ENCODE measurements around the gene PFKM. TPM values are rescaled to one million over a fixed set of nuclear protein-coding genes. Genes with fewer than 3 reads are reported as not detected.

The PFKM gene
- total and polyA plus RNA-seq, 9 of the 15 experiments (the other 6 are each of a cell fraction or from before 2014, with no cell fraction given) = 16.5 to 39.9 (median 31.7) TPM

DNA sequence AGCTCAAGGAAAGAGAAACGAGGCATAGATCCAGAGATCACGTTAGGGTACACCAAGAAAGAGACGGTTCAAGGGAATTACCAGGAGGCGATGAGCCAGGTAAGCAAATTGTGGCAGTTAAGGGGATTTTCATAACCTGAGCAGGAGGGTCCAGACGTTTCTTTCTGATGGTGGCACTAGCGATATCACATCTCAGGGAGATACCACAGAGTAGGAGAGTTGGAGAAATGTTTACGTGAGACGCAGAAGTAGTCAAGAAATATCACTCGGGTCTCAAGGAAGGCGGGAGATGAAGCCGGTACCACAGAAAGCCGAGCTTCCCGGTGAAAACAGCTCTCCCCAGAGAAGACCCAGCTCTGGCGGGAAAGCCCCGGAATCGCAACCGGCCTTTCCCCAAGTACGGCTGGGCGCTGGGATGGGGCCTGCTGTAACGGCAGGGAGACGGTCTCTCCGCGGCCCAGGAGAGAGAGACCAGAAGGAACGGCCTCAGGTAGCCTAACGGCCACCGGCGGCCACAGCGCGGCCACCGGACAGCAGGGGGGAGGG, 13.8 kb upstream of the PFKM start (continued):
- TF ChIP-seq, protein P1, sequence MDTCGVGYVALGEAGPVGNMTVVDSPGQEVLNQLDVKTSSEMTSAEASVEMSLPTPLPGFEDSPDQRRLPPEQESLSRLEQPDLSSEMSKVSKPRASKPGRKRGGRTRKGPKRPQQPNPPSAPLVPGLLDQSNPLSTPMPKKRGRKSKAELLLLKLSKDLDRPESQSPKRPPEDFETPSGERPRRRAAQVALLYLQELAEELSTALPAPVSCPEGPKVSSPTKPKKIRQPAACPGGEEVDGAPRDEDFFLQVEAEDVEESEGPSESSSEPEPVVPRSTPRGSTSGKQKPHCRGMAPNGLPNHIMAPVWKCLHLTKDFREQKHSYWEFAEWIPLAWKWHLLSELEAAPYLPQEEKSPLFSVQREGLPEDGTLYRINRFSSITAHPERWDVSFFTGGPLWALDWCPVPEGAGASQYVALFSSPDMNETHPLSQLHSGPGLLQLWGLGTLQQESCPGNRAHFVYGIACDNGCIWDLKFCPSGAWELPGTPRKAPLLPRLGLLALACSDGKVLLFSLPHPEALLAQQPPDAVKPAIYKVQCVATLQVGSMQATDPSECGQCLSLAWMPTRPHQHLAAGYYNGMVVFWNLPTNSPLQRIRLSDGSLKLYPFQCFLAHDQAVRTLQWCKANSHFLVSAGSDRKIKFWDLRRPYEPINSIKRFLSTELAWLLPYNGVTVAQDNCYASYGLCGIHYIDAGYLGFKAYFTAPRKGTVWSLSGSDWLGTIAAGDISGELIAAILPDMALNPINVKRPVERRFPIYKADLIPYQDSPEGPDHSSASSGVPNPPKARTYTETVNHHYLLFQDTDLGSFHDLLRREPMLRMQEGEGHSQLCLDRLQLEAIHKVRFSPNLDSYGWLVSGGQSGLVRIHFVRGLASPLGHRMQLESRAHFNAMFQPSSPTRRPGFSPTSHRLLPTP (IDR thresholded peaks at IDR 0.05; ENCODE audit: borderline replicate concordance, extremely low read depth, insufficient read length) = no peak
- TF ChIP-seq, protein P2, sequence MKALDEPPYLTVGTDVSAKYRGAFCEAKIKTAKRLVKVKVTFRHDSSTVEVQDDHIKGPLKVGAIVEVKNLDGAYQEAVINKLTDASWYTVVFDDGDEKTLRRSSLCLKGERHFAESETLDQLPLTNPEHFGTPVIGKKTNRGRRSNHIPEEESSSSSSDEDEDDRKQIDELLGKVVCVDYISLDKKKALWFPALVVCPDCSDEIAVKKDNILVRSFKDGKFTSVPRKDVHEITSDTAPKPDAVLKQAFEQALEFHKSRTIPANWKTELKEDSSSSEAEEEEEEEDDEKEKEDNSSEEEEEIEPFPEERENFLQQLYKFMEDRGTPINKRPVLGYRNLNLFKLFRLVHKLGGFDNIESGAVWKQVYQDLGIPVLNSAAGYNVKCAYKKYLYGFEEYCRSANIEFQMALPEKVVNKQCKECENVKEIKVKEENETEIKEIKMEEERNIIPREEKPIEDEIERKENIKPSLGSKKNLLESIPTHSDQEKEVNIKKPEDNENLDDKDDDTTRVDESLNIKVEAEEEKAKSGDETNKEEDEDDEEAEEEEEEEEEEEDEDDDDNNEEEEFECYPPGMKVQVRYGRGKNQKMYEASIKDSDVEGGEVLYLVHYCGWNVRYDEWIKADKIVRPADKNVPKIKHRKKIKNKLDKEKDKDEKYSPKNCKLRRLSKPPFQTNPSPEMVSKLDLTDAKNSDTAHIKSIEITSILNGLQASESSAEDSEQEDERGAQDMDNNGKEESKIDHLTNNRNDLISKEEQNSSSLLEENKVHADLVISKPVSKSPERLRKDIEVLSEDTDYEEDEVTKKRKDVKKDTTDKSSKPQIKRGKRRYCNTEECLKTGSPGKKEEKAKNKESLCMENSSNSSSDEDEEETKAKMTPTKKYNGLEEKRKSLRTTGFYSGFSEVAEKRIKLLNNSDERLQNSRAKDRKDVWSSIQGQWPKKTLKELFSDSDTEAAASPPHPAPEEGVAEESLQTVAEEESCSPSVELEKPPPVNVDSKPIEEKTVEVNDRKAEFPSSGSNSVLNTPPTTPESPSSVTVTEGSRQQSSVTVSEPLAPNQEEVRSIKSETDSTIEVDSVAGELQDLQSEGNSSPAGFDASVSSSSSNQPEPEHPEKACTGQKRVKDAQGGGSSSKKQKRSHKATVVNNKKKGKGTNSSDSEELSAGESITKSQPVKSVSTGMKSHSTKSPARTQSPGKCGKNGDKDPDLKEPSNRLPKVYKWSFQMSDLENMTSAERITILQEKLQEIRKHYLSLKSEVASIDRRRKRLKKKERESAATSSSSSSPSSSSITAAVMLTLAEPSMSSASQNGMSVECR (CRISPR knock-in tag; IDR thresholded peaks at IDR 0.05) = no peak
- no peak for TF ChIP-seq CCNT2 (IDR thresholded peaks at IDR 0.05; ENCODE audit: borderline replicate concordance, extremely low read depth, insufficient read length, low read depth, low read length)
- no peak for TF ChIP-seq YBX1 (IDR thresholded peaks at IDR 0.05)
- no peak for TF ChIP-seq TAF9B (IDR thresholded peaks at IDR 0.05; ENCODE audit: partially characterized antibody)
- TF ChIP-seq FIP1L1 (IDR thresholded peaks at IDR 0.05; ENCODE audit: low read depth, low read length, poor library complexity, severe bottlenecking) = no peak
- no peak for TF ChIP-seq SRSF1 (IDR thresholded peaks at IDR 0.05; ENCODE audit: low read depth, low read length)
- TF ChIP-seq SMARCA4 (IDR thresholded peaks at IDR 0.05) = peak; percentile 48; the same call in 1 of the 2 replicates
- no peak for TF ChIP-seq ZBTB7A (IDR thresholded peaks at IDR 0.05; ENCODE audit: borderline replicate concordance, control insufficient read depth, low read depth, low read length)
